Measurements from ENCODE around the gene ZC3H4. TPM values are rescaled to one million over a fixed set of nuclear protein-coding genes. Genes with fewer than 3 reads are reported as not detected.

Gene ZC3H4
- total and polyA plus RNA-seq, 2 experiments from 2014 or later, result 26.7 to 36.9 TPM

DNA sequence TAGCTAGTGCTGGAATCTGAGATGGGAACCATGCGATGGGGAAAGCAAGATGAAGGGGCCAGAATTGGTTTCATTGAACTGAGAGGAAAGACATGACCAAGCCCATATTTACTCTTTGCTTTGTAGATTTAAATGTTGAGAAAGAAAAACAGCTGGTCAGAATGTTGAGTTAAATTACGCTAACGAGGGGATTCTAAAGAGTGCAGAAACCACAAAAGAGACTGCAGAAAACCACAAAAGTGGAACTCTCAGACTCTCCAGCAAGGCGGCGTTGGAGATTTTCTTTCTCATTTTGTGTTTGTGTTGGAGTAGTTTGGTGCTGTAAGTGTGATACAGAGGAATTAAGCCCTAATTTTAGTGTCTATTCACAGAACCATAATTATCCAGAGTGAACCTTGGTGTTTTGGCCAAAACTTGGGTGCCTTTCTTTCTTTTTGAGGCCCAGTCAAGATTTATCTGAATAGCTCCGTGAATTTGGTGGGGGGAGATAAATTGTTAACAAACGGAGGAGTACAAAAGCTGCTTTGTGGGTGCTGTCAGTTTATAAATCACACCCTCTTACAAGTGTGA lies 43.4 kb upstream of the ZC3H4 start:
- Mint-ChIP-seq H3K36me3 (ENCODE audit: low read depth) (peaks cover 95% of the 10 kb centered on the region), H3K27ac (peak overlapping the region; percentile 98)
- H3K36me3 ChIP-seq (ENCODE audit: insufficient read depth), result peaks cover 57% of the 10 kb centered on the region

More for the DNA sequence above, 43.4 kb upstream of the ZC3H4 start:
- Histone ChIP-seq H3K4me2 (peak overlapping the region; percentile 65), H3K27me3 (ENCODE audit: insufficient read depth) (no peaks in the 10 kb centered on the region), H3F3A (replicated peaks; ENCODE audit: low read depth) (peaks cover 42% of the 10 kb centered on the region), H2AFZ (no peak overlapping the region), H3K4me1 (ENCODE audit: insufficient read depth) (peaks cover 35% of the 10 kb centered on the region), H3K4me3 (peak overlapping the region; percentile 30), H3K27ac (ENCODE audit: low read depth) (peak overlapping the region; percentile 98), H4K20me1 (replicated peaks; ENCODE audit: insufficient read depth) (peaks cover 32% of the 10 kb centered on the region), H3K79me2 (replicated peaks; ENCODE audit: insufficient read depth) (peaks cover 71% of the 10 kb centered on the region), H3K9me2 (ENCODE audit: insufficient read depth) (no peaks in the 10 kb centered on the region)
- Mint-ChIP-seq H3K4me3 (peak overlapping the region; percentile 40), H3K27me3 (ENCODE audit: insufficient read depth, low read depth, poor library complexity) (peaks cover 9% of the 10 kb centered on the region), H3K4me1 (peaks cover 36% of the 10 kb centered on the region), H3K9me3 (no peaks in the 10 kb centered on the region; the same call in 2 of the 3 replicates)
- DNase-seq (ENCODE audit: low spot score) (no peak), ATAC-seq (peak; percentile 3; the same call in 2 of the 3 replicates)
- TF ChIP-seq CREB1 (CRISPR knock-in tag; IDR thresholded peaks at IDR 0.05; ENCODE audit: low read depth) (no peak), JUNB (IDR thresholded peaks at IDR 0.05; ENCODE audit: unreplicated experiment) (no peak), STAT1 (IDR thresholded peaks at IDR 0.05; ENCODE audit: unreplicated experiment) (no peak), ZNF114 (CRISPR knock-in tag; IDR thresholded peaks at IDR 0.05) (no peak), ZNF331 (CRISPR knock-in tag; IDR thresholded peaks at IDR 0.05; ENCODE audit: low read depth) (no peak), POLR2AphosphoS5 (IDR thresholded peaks at IDR 0.05; ENCODE audit: low read depth) (no peak), EZH2 (IDR thresholded peaks at IDR 0.05; ENCODE audit: low read depth, unreplicated experiment) (no peak), EZH2phosphoT487 (IDR thresholded peaks at IDR 0.05; ENCODE audit: unreplicated experiment) (no peak)
- TF ChIP-seq, protein P1, sequence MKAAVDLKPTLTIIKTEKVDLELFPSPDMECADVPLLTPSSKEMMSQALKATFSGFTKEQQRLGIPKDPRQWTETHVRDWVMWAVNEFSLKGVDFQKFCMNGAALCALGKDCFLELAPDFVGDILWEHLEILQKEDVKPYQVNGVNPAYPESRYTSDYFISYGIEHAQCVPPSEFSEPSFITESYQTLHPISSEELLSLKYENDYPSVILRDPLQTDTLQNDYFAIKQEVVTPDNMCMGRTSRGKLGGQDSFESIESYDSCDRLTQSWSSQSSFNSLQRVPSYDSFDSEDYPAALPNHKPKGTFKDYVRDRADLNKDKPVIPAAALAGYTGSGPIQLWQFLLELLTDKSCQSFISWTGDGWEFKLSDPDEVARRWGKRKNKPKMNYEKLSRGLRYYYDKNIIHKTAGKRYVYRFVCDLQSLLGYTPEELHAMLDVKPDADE (IDR thresholded peaks at IDR 0.05), result no peak
- TF ChIP-seq, protein P2, sequence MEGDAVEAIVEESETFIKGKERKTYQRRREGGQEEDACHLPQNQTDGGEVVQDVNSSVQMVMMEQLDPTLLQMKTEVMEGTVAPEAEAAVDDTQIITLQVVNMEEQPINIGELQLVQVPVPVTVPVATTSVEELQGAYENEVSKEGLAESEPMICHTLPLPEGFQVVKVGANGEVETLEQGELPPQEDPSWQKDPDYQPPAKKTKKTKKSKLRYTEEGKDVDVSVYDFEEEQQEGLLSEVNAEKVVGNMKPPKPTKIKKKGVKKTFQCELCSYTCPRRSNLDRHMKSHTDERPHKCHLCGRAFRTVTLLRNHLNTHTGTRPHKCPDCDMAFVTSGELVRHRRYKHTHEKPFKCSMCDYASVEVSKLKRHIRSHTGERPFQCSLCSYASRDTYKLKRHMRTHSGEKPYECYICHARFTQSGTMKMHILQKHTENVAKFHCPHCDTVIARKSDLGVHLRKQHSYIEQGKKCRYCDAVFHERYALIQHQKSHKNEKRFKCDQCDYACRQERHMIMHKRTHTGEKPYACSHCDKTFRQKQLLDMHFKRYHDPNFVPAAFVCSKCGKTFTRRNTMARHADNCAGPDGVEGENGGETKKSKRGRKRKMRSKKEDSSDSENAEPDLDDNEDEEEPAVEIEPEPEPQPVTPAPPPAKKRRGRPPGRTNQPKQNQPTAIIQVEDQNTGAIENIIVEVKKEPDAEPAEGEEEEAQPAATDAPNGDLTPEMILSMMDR (conservative IDR thresholded peaks at IDR 0.05; ENCODE audit: low read depth in 2 of 2), result no peak
- TF ChIP-seq, protein P3, sequence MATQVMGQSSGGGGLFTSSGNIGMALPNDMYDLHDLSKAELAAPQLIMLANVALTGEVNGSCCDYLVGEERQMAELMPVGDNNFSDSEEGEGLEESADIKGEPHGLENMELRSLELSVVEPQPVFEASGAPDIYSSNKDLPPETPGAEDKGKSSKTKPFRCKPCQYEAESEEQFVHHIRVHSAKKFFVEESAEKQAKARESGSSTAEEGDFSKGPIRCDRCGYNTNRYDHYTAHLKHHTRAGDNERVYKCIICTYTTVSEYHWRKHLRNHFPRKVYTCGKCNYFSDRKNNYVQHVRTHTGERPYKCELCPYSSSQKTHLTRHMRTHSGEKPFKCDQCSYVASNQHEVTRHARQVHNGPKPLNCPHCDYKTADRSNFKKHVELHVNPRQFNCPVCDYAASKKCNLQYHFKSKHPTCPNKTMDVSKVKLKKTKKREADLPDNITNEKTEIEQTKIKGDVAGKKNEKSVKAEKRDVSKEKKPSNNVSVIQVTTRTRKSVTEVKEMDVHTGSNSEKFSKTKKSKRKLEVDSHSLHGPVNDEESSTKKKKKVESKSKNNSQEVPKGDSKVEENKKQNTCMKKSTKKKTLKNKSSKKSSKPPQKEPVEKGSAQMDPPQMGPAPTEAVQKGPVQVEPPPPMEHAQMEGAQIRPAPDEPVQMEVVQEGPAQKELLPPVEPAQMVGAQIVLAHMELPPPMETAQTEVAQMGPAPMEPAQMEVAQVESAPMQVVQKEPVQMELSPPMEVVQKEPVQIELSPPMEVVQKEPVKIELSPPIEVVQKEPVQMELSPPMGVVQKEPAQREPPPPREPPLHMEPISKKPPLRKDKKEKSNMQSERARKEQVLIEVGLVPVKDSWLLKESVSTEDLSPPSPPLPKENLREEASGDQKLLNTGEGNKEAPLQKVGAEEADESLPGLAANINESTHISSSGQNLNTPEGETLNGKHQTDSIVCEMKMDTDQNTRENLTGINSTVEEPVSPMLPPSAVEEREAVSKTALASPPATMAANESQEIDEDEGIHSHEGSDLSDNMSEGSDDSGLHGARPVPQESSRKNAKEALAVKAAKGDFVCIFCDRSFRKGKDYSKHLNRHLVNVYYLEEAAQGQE (IDR thresholded peaks at IDR 0.05; ENCODE audit: unreplicated experiment), result no peak
- TF ChIP-seq, protein P4, sequence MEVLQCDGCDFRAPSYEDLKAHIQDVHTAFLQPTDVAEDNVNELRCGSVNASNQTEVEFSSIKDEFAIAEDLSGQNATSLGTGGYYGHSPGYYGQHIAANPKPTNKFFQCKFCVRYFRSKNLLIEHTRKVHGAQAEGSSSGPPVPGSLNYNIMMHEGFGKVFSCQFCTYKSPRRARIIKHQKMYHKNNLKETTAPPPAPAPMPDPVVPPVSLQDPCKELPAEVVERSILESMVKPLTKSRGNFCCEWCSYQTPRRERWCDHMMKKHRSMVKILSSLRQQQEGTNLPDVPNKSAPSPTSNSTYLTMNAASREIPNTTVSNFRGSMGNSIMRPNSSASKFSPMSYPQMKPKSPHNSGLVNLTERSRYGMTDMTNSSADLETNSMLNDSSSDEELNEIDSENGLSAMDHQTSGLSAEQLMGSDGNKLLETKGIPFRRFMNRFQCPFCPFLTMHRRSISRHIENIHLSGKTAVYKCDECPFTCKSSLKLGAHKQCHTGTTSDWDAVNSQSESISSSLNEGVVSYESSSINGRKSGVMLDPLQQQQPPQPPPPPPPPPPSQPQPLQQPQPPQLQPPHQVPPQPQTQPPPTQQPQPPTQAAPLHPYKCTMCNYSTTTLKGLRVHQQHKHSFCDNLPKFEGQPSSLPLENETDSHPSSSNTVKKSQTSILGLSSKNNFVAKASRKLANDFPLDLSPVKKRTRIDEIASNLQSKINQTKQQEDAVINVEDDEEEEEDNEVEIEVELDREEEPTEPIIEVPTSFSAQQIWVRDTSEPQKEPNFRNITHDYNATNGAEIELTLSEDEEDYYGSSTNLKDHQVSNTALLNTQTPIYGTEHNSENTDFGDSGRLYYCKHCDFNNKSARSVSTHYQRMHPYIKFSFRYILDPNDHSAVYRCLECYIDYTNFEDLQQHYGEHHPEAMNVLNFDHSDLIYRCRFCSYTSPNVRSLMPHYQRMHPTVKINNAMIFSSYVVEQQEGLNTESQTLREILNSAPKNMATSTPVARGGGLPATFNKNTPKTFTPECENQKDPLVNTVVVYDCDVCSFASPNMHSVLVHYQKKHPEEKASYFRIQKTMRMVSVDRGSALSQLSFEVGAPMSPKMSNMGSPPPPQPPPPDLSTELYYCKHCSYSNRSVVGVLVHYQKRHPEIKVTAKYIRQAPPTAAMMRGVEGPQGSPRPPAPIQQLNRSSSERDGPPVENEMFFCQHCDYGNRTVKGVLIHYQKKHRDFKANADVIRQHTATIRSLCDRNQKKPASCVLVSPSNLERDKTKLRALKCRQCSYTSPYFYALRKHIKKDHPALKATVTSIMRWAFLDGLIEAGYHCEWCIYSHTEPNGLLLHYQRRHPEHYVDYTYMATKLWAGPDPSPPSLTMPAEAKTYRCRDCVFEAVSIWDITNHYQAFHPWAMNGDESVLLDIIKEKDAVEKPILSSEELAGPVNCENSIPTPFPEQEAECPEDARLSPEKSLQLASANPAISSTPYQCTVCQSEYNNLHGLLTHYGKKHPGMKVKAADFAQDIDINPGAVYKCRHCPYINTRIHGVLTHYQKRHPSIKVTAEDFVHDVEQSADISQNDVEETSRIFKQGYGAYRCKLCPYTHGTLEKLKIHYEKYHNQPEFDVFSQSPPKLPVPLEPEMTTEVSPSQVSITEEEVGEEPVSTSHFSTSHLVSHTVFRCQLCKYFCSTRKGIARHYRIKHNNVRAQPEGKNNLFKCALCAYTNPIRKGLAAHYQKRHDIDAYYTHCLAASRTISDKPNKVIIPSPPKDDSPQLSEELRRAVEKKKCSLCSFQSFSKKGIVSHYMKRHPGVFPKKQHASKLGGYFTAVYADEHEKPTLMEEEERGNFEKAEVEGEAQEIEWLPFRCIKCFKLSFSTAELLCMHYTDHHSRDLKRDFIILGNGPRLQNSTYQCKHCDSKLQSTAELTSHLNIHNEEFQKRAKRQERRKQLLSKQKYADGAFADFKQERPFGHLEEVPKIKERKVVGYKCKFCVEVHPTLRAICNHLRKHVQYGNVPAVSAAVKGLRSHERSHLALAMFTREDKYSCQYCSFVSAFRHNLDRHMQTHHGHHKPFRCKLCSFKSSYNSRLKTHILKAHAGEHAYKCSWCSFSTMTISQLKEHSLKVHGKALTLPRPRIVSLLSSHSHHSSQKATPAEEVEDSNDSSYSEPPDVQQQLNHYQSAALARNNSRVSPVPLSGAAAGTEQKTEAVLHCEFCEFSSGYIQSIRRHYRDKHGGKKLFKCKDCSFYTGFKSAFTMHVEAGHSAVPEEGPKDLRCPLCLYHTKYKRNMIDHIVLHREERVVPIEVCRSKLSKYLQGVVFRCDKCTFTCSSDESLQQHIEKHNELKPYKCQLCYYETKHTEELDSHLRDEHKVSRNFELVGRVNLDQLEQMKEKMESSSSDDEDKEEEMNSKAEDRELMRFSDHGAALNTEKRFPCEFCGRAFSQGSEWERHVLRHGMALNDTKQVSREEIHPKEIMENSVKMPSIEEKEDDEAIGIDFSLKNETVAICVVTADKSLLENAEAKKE (CRISPR knock-in tag; IDR thresholded peaks at IDR 0.05), result no peak
